Measurements from ENCODE around the gene CSNK1G3.

CSNK1G3 gene

GRCh38 chr5:123483446-123484077 lies 28.4 kb upstream of the CSNK1G3 start:
- Histone ChIP-seq H4K8ac (ENCODE audit: low read depth, low read length) (no peak overlapping the region), H2BK120ac (ENCODE audit: low read depth, low read length) (no peak overlapping the region), H2BK5ac (ENCODE audit: low read length) (no peak overlapping the region), H3K9ac (ENCODE audit: low read depth, low read length, poor library complexity) (no peak overlapping the region), H3K23ac (ENCODE audit: low read depth, low read length, poor library complexity) (no peak overlapping the region), H4K91ac (ENCODE audit: low read depth, low read length, poor library complexity) (no peak overlapping the region), H3K4ac (ENCODE audit: low read length) (no peak overlapping the region), H3K4me3 (ENCODE audit: low read length in 2 of 2) (no peak overlapping the region), H3K14ac (ENCODE audit: low read length) (no peak overlapping the region), H3K4me1 (ENCODE audit: control insufficient read depth in 2 of 2, insufficient read depth in 1 of 2, low read depth in 1 of 2, low read length in 2 of 2) (peaks cover 0 to 9% of the 10 kb centered on the region in 2 donors), H3K4me2 (ENCODE audit: insufficient read depth, low read length, poor library complexity, severe bottlenecking) (no peak overlapping the region), H2BK15ac (ENCODE audit: low read length) (no peak overlapping the region), H3K36me3 (replicated peaks in 1 of 2; ENCODE audit: control insufficient read depth in 2 of 2, insufficient read depth in 2 of 2, low read length in 2 of 2) (no peaks in the 10 kb centered on the region), H3K79me1 (ENCODE audit: low read depth, low read length) (no peaks in the 10 kb centered on the region), H3K9me3 (replicated peaks in 1 of 2; ENCODE audit: control insufficient read depth in 2 of 2, insufficient read depth in 1 of 2, low read depth in 1 of 2, low read length in 2 of 2) (no peaks in the 10 kb centered on the region), H2AK5ac (ENCODE audit: low read depth, low read length) (no peak overlapping the region), H2AFZ (ENCODE audit: low read length) (no peak overlapping the region), H3K27ac (replicated peaks; ENCODE audit: low read length) (no peak overlapping the region), H3K18ac (ENCODE audit: low read length) (no peak overlapping the region), H2BK12ac (ENCODE audit: low read length) (no peak overlapping the region), H3K27me3 (ENCODE audit: control insufficient read depth in 3 of 3, insufficient read depth in 3 of 3, low read depth in 1 of 3, low read length in 3 of 3) (no peaks in the 10 kb centered on the region)
- DNase-seq (ENCODE audit: low spot score): no peak

- peaks cover 0 to 9% of the 10 kb centered on the region in 2 donors for H3K4me1 ChIP-seq (ENCODE audit: control insufficient read depth in 2 of 2, insufficient read depth in 1 of 2, low read depth in 1 of 2, low read length in 2 of 2)
- no peak overlapping the region for H4K8ac ChIP-seq (ENCODE audit: low read depth, low read length)
- no peak overlapping the region for H3K4me3 ChIP-seq (ENCODE audit: low read length in 2 of 2)
- no peak overlapping the region for H2BK5ac ChIP-seq (ENCODE audit: low read length)
- no peak overlapping the region for H2BK120ac ChIP-seq (ENCODE audit: low read depth, low read length)
- no peak overlapping the region for H3K9ac ChIP-seq (ENCODE audit: low read depth, low read length, poor library complexity)
- H4K91ac ChIP-seq (ENCODE audit: low read depth, low read length, poor library complexity): no peak overlapping the region
- H3K36me3 ChIP-seq (replicated peaks in 1 of 2; ENCODE audit: control insufficient read depth in 2 of 2, insufficient read depth in 2 of 2, low read length in 2 of 2): no peaks in the 10 kb centered on the region
- H2BK12ac ChIP-seq (ENCODE audit: low read length): no peak overlapping the region
- no peak overlapping the region for H3K18ac ChIP-seq (ENCODE audit: low read length)
- no peak overlapping the region for H3K14ac ChIP-seq (ENCODE audit: low read length)
- no peaks in the 10 kb centered on the region for H3K9me3 ChIP-seq (replicated peaks in 1 of 2; ENCODE audit: control insufficient read depth in 2 of 2, insufficient read depth in 1 of 2, low read depth in 1 of 2, low read length in 2 of 2)
- H3K4ac ChIP-seq (ENCODE audit: low read length): no peak overlapping the region
- H3K23ac ChIP-seq (ENCODE audit: low read depth, low read length, poor library complexity): no peak overlapping the region
- 100% methylated on average over 1 of the region's 2 CpGs; no CpG with 5 or more reads in 1 of the 2 donors for WGBS, 2 donors (ENCODE audit: extremely low coverage in 2 of 2, insufficient read length in 2 of 2, insufficient replicate concordance in 1 of 2)
- no peaks in the 10 kb centered on the region for H3K79me1 ChIP-seq (ENCODE audit: low read depth, low read length)
- DNase-seq (ENCODE audit: low spot score): no peak
- H3K27me3 ChIP-seq (ENCODE audit: control insufficient read depth in 3 of 3, insufficient read depth in 3 of 3, low read depth in 1 of 3, low read length in 3 of 3): no peaks in the 10 kb centered on the region
- H3K27ac ChIP-seq (replicated peaks; ENCODE audit: low read length): no peak overlapping the region
- H2AFZ ChIP-seq (ENCODE audit: low read length): no peak overlapping the region
- no peak overlapping the region for H3K4me2 ChIP-seq (ENCODE audit: insufficient read depth, low read length, poor library complexity, severe bottlenecking)
- H2BK15ac ChIP-seq (ENCODE audit: low read length): no peak overlapping the region
- H2AK5ac ChIP-seq (ENCODE audit: low read depth, low read length): no peak overlapping the region
These were observed 26.7 kb upstream of the CSNK1G3 start for GRCh38 chr5:123485275-123485674.

- Histone ChIP-seq H3K14ac (ENCODE audit: low read length) (no peak overlapping the region), H3K27ac (replicated peaks; ENCODE audit: low read length) (no peak overlapping the region), H3K4me2 (ENCODE audit: insufficient read depth, low read length, poor library complexity, severe bottlenecking) (no peak overlapping the region), H3K18ac (ENCODE audit: low read length) (no peak overlapping the region), H4K8ac (ENCODE audit: low read depth, low read length) (no peak overlapping the region), H3K9me3 (replicated peaks in 1 of 2; ENCODE audit: control insufficient read depth in 2 of 2, insufficient read depth in 1 of 2, low read depth in 1 of 2, low read length in 2 of 2) (no peaks in the 10 kb centered on the region), H2BK5ac (ENCODE audit: low read length) (no peak overlapping the region), H3K4ac (ENCODE audit: low read length) (no peak overlapping the region), H2AFZ (ENCODE audit: low read length) (peak overlapping the region; percentile 57), H2BK12ac (ENCODE audit: low read length) (no peak overlapping the region), H3K9ac (ENCODE audit: low read depth, low read length, poor library complexity) (no peak overlapping the region), H3K27me3 (ENCODE audit: control insufficient read depth in 3 of 3, insufficient read depth in 3 of 3, low read depth in 1 of 3, low read length in 3 of 3) (no peaks in the 10 kb centered on the region), H3K79me1 (ENCODE audit: low read depth, low read length) (no peaks in the 10 kb centered on the region), H4K91ac (ENCODE audit: low read depth, low read length, poor library complexity) (no peak overlapping the region), H2BK15ac (ENCODE audit: low read length) (no peak overlapping the region), H3K4me1 (ENCODE audit: control insufficient read depth in 2 of 2, insufficient read depth in 1 of 2, low read depth in 1 of 2, low read length in 2 of 2) (peaks cover 0 to 9% of the 10 kb centered on the region in 2 donors), H2BK120ac (ENCODE audit: low read depth, low read length) (no peak overlapping the region), H2AK5ac (ENCODE audit: low read depth, low read length) (no peak overlapping the region), H3K36me3 (replicated peaks in 1 of 2; ENCODE audit: control insufficient read depth in 2 of 2, insufficient read depth in 2 of 2, low read length in 2 of 2) (no peaks in the 10 kb centered on the region), H3K4me3 (ENCODE audit: low read length in 2 of 2) (no peak overlapping the region), H3K23ac (ENCODE audit: low read depth, low read length, poor library complexity) (no peak overlapping the region)
- no peak for DNase-seq (ENCODE audit: low spot score)
- WGBS, 2 donors (ENCODE audit: extremely low coverage in 2 of 2, insufficient read length in 2 of 2, insufficient replicate concordance in 1 of 2): no CpG with 5 or more reads among the region's 7 CpGs
These were observed 24.9 kb upstream of the CSNK1G3 start for GRCh38 chr5:123486951-123487655.

- no CpG with 5 or more reads among the region's 5 CpGs for WGBS, 2 donors (ENCODE audit: extremely low coverage in 2 of 2, insufficient read length in 2 of 2, insufficient replicate concordance in 1 of 2)
These were observed 21.0 kb upstream of the CSNK1G3 start for GRCh38 chr5:123490974-123491373.

More at GRCh38 chr5:123490974-123491373, 21.0 kb upstream of the CSNK1G3 start:
- no peak overlapping the region for H2BK5ac ChIP-seq (ENCODE audit: low read length)
- H2BK12ac ChIP-seq (ENCODE audit: low read length): no peak overlapping the region
- DNase-seq (ENCODE audit: low spot score): no peak
- no peak overlapping the region for H2BK120ac ChIP-seq (ENCODE audit: low read depth, low read length)
- no peak overlapping the region for H3K4ac ChIP-seq (ENCODE audit: low read length)
- H3K36me3 ChIP-seq (replicated peaks in 1 of 2; ENCODE audit: control insufficient read depth in 2 of 2, insufficient read depth in 2 of 2, low read length in 2 of 2): no peaks in the 10 kb centered on the region
- H3K14ac ChIP-seq (ENCODE audit: low read length): no peak overlapping the region
- H2AFZ ChIP-seq (ENCODE audit: low read length): no peak overlapping the region
- no peak overlapping the region for H3K9ac ChIP-seq (ENCODE audit: low read depth, low read length, poor library complexity)
- no peaks in the 10 kb centered on the region for H3K27me3 ChIP-seq (ENCODE audit: control insufficient read depth in 3 of 3, insufficient read depth in 3 of 3, low read depth in 1 of 3, low read length in 3 of 3)
- peaks cover 0 to 9% of the 10 kb centered on the region in 2 donors for H3K4me1 ChIP-seq (ENCODE audit: control insufficient read depth in 2 of 2, insufficient read depth in 1 of 2, low read depth in 1 of 2, low read length in 2 of 2)
- no peak overlapping the region for H4K8ac ChIP-seq (ENCODE audit: low read depth, low read length)
- no peaks in the 10 kb centered on the region for H3K9me3 ChIP-seq (replicated peaks in 1 of 2; ENCODE audit: control insufficient read depth in 2 of 2, insufficient read depth in 1 of 2, low read depth in 1 of 2, low read length in 2 of 2)
- no peak overlapping the region for H3K27ac ChIP-seq (replicated peaks; ENCODE audit: low read length)
- no peak overlapping the region for H3K23ac ChIP-seq (ENCODE audit: low read depth, low read length, poor library complexity)
- no peak overlapping the region for H4K91ac ChIP-seq (ENCODE audit: low read depth, low read length, poor library complexity)
- H3K4me2 ChIP-seq (ENCODE audit: insufficient read depth, low read length, poor library complexity, severe bottlenecking): no peak overlapping the region
- H3K4me3 ChIP-seq (ENCODE audit: low read length in 2 of 2): no peak overlapping the region
- no peak overlapping the region for H2BK15ac ChIP-seq (ENCODE audit: low read length)
- H3K18ac ChIP-seq (ENCODE audit: low read length): no peak overlapping the region
- no peaks in the 10 kb centered on the region for H3K79me1 ChIP-seq (ENCODE audit: low read depth, low read length)
- H2AK5ac ChIP-seq (ENCODE audit: low read depth, low read length): no peak overlapping the region
